Keratinocyte (primary cell): Measurements from ENCODE around the gene LMNTD2.

ENCODE experiments used
- CTCF ChIP-seq, 3 experiments: IDR thresholded peaks in 1 of 3; conservative IDR thresholded peaks in 1 of 3; optimal IDR thresholded peaks in 1 of 3; 2 replicates in 2 of 3; 3 replicates in 1 of 3; pipeline versions ENCODE3 to v1.5.1; 2011; ENCODE audit warnings: low read length in 3 of 3, mild to moderate bottlenecking in 3 of 3, moderate library complexity in 2 of 3, control low read depth in 1 of 3, inconsistent platforms in 1 of 3; ENCODE audit not compliant: insufficient read depth in 2 of 3; ENCODE audit errors: extremely low read depth in 1 of 3
- EZH2 ChIP-seq: IDR thresholded peaks from one replicate; pipeline ENCODE4 v1.6.1; 2012; ENCODE audit warnings: inconsistent platforms, mild to moderate bottlenecking, low read length, moderate library complexity

- TF ChIP-seq EZH2 (no peak), CTCF (optimal IDR thresholded peaks at IDR 0.05 in 1 of 3, IDR thresholded peaks at IDR 0.05 in 1 of 3, conservative IDR thresholded peaks at IDR 0.05 in 1 of 3; ENCODE audit: extremely low read depth in 1 of 3, insufficient read depth in 2 of 3, low read length in 3 of 3) (no peak)
These were observed 20.5 kb downstream of the LMNTD2 start for GRCh38 chr11:539971-540481.
